OCI-M1 (cell line): ENCODE data around the gene EEF2K.

Source experiments
- DNase-seq: peaks from one replicate; lab custom pipeline; 2025; lab: John Stamatoyannopoulos, UW

Gene EEF2K

DNA sequence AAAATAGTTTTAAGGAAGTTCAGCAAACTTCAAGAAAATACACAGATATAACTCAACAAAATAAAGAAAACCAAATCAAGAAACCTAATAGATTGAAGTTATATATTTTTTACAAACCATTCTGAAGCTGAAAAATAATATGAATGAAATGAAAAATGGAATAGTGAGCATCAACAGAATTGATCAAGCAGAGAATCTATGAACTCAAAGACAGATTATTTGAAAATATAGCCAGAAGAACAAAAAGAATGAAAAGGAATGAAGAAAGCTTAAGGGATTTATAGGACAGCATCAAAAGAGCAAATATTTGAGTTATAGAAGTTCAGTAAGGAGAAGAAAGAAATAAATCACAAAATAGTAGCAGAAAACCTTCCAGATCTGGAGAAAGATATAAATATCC is 130.5 kb downstream of the EEF2K start:
- no peak for DNase-seq

DNA sequence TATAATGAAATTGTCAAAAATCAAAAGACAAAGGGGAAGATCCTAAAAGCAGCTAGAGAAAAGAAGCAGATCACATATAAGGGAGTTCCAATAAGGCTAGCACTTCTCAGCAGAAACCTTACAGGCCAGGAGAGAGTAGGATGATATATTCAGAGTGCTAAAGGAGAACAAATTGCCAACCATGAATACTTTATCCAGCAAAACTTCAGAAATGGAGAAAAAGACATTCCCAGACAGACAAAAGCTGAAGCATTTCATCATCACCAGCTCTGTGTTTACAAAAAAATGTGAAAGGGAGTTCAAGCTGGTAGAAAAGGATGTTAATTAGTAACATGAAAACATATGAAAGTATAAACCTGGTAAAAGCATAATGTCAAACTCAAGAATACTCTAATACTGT is 131.0 kb downstream of the EEF2K start:
- peak; percentile 10 for DNase-seq

DNA sequence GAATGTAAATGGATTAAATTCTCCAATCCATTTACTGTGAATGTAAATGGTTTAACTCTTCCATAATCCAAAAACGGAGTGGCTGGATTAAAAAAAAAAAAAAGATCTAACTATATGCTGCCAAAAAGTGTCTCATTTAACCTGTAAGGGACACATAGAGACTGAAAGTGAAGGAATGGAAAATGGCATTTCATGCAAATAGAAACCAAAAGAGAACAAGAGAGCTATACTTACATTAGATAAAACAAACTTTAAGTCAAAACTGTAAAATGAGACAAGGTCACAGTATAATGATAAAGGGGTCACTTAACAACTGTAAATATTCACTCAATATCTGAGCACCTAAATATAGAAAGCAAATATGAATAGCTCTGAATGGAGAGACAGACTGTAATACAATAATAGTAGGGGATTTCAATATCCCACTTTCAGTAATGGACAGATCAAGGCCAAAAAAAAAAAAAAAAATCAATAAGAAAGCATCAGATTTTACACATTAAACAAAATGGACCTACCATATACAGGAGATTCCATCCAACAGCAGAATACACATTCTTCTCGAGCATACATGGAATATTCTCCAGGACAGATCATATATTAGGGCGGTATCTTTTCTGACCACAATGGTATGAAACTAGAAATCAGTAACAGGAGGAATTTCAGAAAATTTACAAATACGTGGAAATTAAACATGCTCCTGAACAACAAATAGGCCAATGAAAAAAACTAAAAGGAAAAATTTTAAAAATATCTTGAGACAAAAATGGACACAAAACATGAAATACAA is 132.0 kb downstream of the EEF2K start:
- peak; percentile 3 for DNase-seq
